OCI-LY1 (cell line): ENCODE measurements around the gene GLIS1.

Source experiments
- CTCF ChIP-seq: fragments of 200-600 bp; sonication (generic), shearing (Covaris generic); IDR thresholded peaks from 2 replicates; pipeline ENCODE4 v1.5.1; 2017; ENCODE audit warnings: mild to moderate bottlenecking, antibody characterized with exemption, low read length, moderate library complexity, mixed read lengths
- EZH2 ChIP-seq: fragments of 200-600 bp; sonication (generic), shearing (Covaris generic); IDR thresholded peaks from 2 replicates; pipeline ENCODE4 v1.8.0; 2017; ENCODE audit warnings: borderline replicate concordance, mixed run types, mild to moderate bottlenecking, antibody characterized with exemption, low read length, moderate library complexity, mixed read lengths

- TF ChIP-seq CTCF (no peak), EZH2 (no peak)
Measured at GRCh38 chr1:53722025-53722424, 16.9 kb downstream of the GLIS1 start.
